Neuronal stem cell (in vitro differentiated cells): ENCODE results near the gene SORCS1.

Source experiments
- DNase-seq: peaks from one replicate; pipeline ENCODE4 v3.0.0-alpha.2; 2013; ENCODE audit warnings: low spot score
- H2AFZ ChIP-seq: one replicate; pipeline ENCODE4 v1.6.1; 2013; ENCODE audit warnings: mild to moderate bottlenecking, low read length, inconsistent platforms
- H2AK5ac ChIP-seq: 2 replicates; pipeline ENCODE4 v1.6.1; 2013; ENCODE audit warnings: low read depth, mild to moderate bottlenecking, inconsistent platforms, low read length, moderate library complexity, mixed read lengths
- H2BK120ac ChIP-seq: 2 replicates; pipeline ENCODE4 v1.6.1; 2013; ENCODE audit warnings: low read depth, mild to moderate bottlenecking, inconsistent platforms, low read length, moderate library complexity, mixed read lengths
- H2BK12ac ChIP-seq: one replicate; pipeline ENCODE4 v1.6.1; 2013; ENCODE audit warnings: low read length, inconsistent platforms
- H2BK15ac ChIP-seq: 2 replicates; pipeline ENCODE4 v1.6.1; 2013; ENCODE audit warnings: mild to moderate bottlenecking, low read length, inconsistent platforms, mixed read lengths
- H2BK5ac ChIP-seq: one replicate; pipeline ENCODE4 v1.6.1; 2013; ENCODE audit warnings: inconsistent platforms, mild to moderate bottlenecking, low read length, moderate library complexity
- H3K14ac ChIP-seq: one replicate; pipeline ENCODE4 v1.6.1; 2013; ENCODE audit warnings: low read length, inconsistent platforms
- H3K18ac ChIP-seq: 2 replicates; pipeline ENCODE4 v1.6.1; 2013; ENCODE audit warnings: low read length, inconsistent platforms
- H3K23ac ChIP-seq: 2 replicates; pipeline ENCODE4 v1.6.1; 2013; ENCODE audit warnings: low read depth, mild to moderate bottlenecking, mixed read lengths, low read length, inconsistent platforms; ENCODE audit not compliant: poor library complexity
- H3K27ac ChIP-seq: replicated peaks from 3 replicates; pipeline ENCODE4 v1.5.1; 2013; ENCODE audit warnings: low read length, inconsistent platforms
- H3K27me3 ChIP-seq, 3 experiments: 2 replicates each; pipeline ENCODE4 v1.6.1; 2013; ENCODE audit warnings: low read length in 3 of 3, mild to moderate bottlenecking in 2 of 3, inconsistent platforms in 1 of 3, low read depth in 1 of 3, mixed read lengths in 1 of 3, moderate library complexity in 1 of 3; ENCODE audit not compliant: control insufficient read depth in 3 of 3, insufficient read depth in 3 of 3
- H3K36me3 ChIP-seq, 2 donors: replicated peaks in 1 of 2; 2 replicates each; pipeline ENCODE4 v1.6.1; 2013; ENCODE audit warnings: low read length in 2 of 2; ENCODE audit not compliant: control insufficient read depth in 2 of 2, insufficient read depth in 2 of 2
- H3K4ac ChIP-seq: 2 replicates; pipeline ENCODE4 v1.6.1; 2013; ENCODE audit warnings: inconsistent platforms, mild to moderate bottlenecking, low read length, moderate library complexity
- H3K4me1 ChIP-seq, 2 donors: 1 replicate in 1 of 2; 2 replicates in 1 of 2; pipeline ENCODE4 v1.6.1; 2013; ENCODE audit warnings: low read length in 2 of 2, low read depth in 1 of 2; ENCODE audit not compliant: control insufficient read depth in 2 of 2, insufficient read depth in 1 of 2
- H3K4me2 ChIP-seq: one replicate; pipeline ENCODE4 v1.6.1; 2013; ENCODE audit warnings: mild to moderate bottlenecking, low read length, inconsistent platforms; ENCODE audit not compliant: insufficient read depth, poor library complexity, severe bottlenecking
- H3K4me3 ChIP-seq, 2 donors: 2 replicates each; pipeline ENCODE4 v1.5.1; 2013; ENCODE audit warnings: low read length in 2 of 2, mild to moderate bottlenecking in 2 of 2, inconsistent platforms in 1 of 2, moderate library complexity in 1 of 2
- H3K79me1 ChIP-seq: one replicate; pipeline ENCODE4 v1.6.1; 2013; ENCODE audit warnings: low read depth, mild to moderate bottlenecking, inconsistent platforms, low read length, moderate library complexity
- H3K9ac ChIP-seq: one replicate; pipeline ENCODE4 v1.6.1; 2013; ENCODE audit warnings: mild to moderate bottlenecking, low read depth, low read length, inconsistent platforms; ENCODE audit not compliant: poor library complexity
- H3K9me3 ChIP-seq, 2 donors: replicated peaks in 1 of 2; 2 replicates each; pipeline versions ENCODE3 to v1.6.1; 2013; ENCODE audit warnings: low read length in 2 of 2, mild to moderate bottlenecking in 2 of 2, inconsistent platforms in 1 of 2, low read depth in 1 of 2, mixed read lengths in 1 of 2, moderate library complexity in 1 of 2; ENCODE audit not compliant: control insufficient read depth in 2 of 2, insufficient read depth in 1 of 2
- H4K8ac ChIP-seq: one replicate; pipeline ENCODE4 v1.6.1; 2013; ENCODE audit warnings: low read depth, mild to moderate bottlenecking, inconsistent platforms, low read length, moderate library complexity
- H4K91ac ChIP-seq: one replicate; pipeline ENCODE4 v1.6.1; 2013; ENCODE audit warnings: low read length, low read depth, mild to moderate bottlenecking, inconsistent platforms; ENCODE audit not compliant: poor library complexity
- WGBS, 2 donors: extraction: QIAGEN DNeasy Blood & Tissue Kit; methylation state at CpG; one replicate each; pipeline ENCODE4 v1.1.7; 2013; ENCODE audit warnings: missing lambda C conversion rate in 2 of 2, mixed read lengths in 1 of 2; ENCODE audit not compliant: insufficient read length in 2 of 2, insufficient replicate concordance in 1 of 2; ENCODE audit errors: extremely low coverage in 2 of 2; 5-methylcytosine and 5-hydroxymethylcytosine counted together

Gene SORCS1

DNA sequence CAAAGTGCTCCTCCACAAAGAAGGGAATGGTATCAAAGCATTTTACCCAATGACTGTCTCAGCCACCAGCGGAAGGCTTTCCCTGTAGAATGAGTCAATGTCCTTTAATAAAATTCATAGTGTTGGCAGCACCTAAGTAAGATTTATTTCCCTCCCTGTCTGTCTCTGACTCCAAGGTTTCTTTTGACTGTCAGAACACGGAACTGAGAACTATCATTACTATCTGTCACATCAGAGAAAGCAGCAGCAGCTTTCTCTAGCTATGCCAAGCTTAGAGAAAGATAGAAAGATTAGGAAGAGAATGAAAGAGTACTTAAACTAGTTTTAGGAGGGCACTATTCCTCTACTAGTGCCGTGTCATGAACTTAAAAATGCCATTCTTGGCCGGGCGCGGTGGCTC, 400.1 kb downstream of the SORCS1 start:
- DNase-seq: no peak
- Histone ChIP-seq H3K18ac (no peak overlapping the region), H3K9me3 (no peaks in the 10 kb centered on the region), H2AK5ac (no peak overlapping the region), H3K27me3 (no peaks in the 10 kb centered on the region), H2BK15ac (no peak overlapping the region), H4K8ac (no peak overlapping the region), H3K27ac (no peak overlapping the region), H3K14ac (no peak overlapping the region), H3K4me2 (no peak overlapping the region), H3K9ac (no peak overlapping the region), H4K91ac (no peak overlapping the region), H3K4me1 (peaks cover 0 to 7% of the 10 kb centered on the region in 2 donors), H3K36me3 (no peaks in the 10 kb centered on the region), H3K4me3 (no peak overlapping the region), H2BK120ac (no peak overlapping the region), H3K79me1 (no peaks in the 10 kb centered on the region), H2AFZ (no peak overlapping the region), H3K4ac (no peak overlapping the region), H2BK12ac (no peak overlapping the region), H3K23ac (no peak overlapping the region), H2BK5ac (no peak overlapping the region)
- no CpG with 5 or more reads among the region's 6 CpGs for WGBS, 2 donors

DNA sequence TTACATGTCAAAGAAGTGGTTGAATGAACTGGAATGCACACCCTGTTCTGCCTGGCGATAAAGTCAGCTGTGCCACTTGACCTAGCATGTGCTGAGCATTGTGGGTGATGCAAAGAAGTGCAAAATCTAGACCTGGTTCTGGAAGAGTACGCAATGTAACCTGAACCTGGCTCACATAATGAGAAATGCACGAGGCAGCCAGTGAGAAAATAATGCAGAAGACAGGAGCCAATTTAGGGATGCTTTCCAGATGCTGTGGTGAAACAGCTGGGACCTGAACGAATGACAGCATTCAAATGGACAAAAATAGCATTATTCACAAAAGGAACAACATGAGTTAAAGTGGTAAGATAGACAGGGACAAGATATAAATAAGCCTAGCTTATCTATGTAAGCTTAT, 402.6 kb downstream of the SORCS1 start:
- H3K4me2 ChIP-seq: no peak overlapping the region
- no peak overlapping the region for H3K18ac ChIP-seq
- H4K91ac ChIP-seq: no peak overlapping the region
- no peaks in the 10 kb centered on the region for H3K27me3 ChIP-seq
- peaks cover 0 to 5% of the 10 kb centered on the region in 2 donors for H3K4me1 ChIP-seq
- peak overlapping the region in 1 of 2 donors; percentile 54 for H3K4me3 ChIP-seq
- H3K9me3 ChIP-seq: no peaks in the 10 kb centered on the region
- H2BK15ac ChIP-seq: no peak overlapping the region
- no peak overlapping the region for H3K14ac ChIP-seq
- H3K23ac ChIP-seq: no peak overlapping the region
- H2BK12ac ChIP-seq: no peak overlapping the region
- no peak overlapping the region for H3K27ac ChIP-seq
- no peak overlapping the region for H4K8ac ChIP-seq
- no peak overlapping the region for H3K4ac ChIP-seq
- no peak for DNase-seq
- WGBS, 2 donors: no CpG with 5 or more reads among the region's 4 CpGs
- H3K36me3 ChIP-seq: no peaks in the 10 kb centered on the region
- no peaks in the 10 kb centered on the region for H3K79me1 ChIP-seq
- H3K9ac ChIP-seq: no peak overlapping the region
- H2BK120ac ChIP-seq: no peak overlapping the region
- no peak overlapping the region for H2AK5ac ChIP-seq
- no peak overlapping the region for H2AFZ ChIP-seq
- H2BK5ac ChIP-seq: no peak overlapping the region

DNA sequence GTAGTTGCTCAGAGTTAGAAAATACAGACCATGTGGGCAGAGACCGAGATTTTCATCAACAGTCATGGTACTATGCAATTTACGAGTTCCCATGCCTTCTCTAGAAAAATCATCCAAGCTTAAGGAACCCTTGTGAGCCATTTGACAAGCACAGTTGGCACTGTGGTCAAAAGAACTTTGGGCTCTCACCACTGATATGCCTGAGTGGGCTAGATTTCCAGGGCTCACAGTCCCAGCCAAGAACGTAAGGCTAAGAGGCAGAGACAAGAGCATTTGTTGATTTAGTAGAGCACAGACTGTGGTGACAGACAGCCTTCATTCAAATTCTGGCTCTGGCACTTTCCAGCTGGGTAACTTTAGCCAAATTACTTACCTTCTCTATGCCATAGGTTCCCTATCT, 407.0 kb downstream of the SORCS1 start:
- Histone ChIP-seq H3K79me1 (no peaks in the 10 kb centered on the region), H3K9me3 (no peaks in the 10 kb centered on the region), H3K18ac (no peak overlapping the region), H2BK12ac (no peak overlapping the region), H3K9ac (no peak overlapping the region), H3K27ac (no peak overlapping the region), H3K27me3 (no peaks in the 10 kb centered on the region), H3K4me3 (no peak overlapping the region), H3K4me2 (no peak overlapping the region), H4K8ac (no peak overlapping the region), H3K4me1 (no peaks in the 10 kb centered on the region), H2AK5ac (no peak overlapping the region), H2BK15ac (no peak overlapping the region), H3K36me3 (no peaks in the 10 kb centered on the region), H3K23ac (no peak overlapping the region), H4K91ac (no peak overlapping the region), H2BK5ac (no peak overlapping the region), H2AFZ (no peak overlapping the region), H3K4ac (no peak overlapping the region), H2BK120ac (no peak overlapping the region), H3K14ac (no peak overlapping the region)
- WGBS, 2 donors: no CpG with 5 or more reads among the region's 3 CpGs
- DNase-seq: no peak

GRCh38 chr10:106751091-106751490, 413.4 kb downstream of the SORCS1 start:
- H3K4me1 ChIP-seq: peaks cover 0 to 3% of the 10 kb centered on the region in 2 donors
- H3K4me3 ChIP-seq: no peak overlapping the region
- no peak overlapping the region for H3K27ac ChIP-seq
- H2BK120ac ChIP-seq: no peak overlapping the region
- no peak overlapping the region for H3K4me2 ChIP-seq
- no peak overlapping the region for H2AFZ ChIP-seq
- H3K9ac ChIP-seq: no peak overlapping the region
- no peak overlapping the region for H2BK15ac ChIP-seq
- no peak overlapping the region for H3K23ac ChIP-seq
- H3K36me3 ChIP-seq: no peaks in the 10 kb centered on the region
- no peak for DNase-seq
- no peaks in the 10 kb centered on the region for H3K27me3 ChIP-seq
- H3K4ac ChIP-seq: no peak overlapping the region
- H3K79me1 ChIP-seq: no peaks in the 10 kb centered on the region
- H3K9me3 ChIP-seq: no peaks in the 10 kb centered on the region
- H3K14ac ChIP-seq: no peak overlapping the region
- no peak overlapping the region for H3K18ac ChIP-seq
- no peak overlapping the region for H4K8ac ChIP-seq
- no peak overlapping the region for H2BK12ac ChIP-seq
- H2BK5ac ChIP-seq: no peak overlapping the region
- no CpG with 5 or more reads among the region's 5 CpGs for WGBS, 2 donors
- H2AK5ac ChIP-seq: no peak overlapping the region
- no peak overlapping the region for H4K91ac ChIP-seq
